Endothelial cell of umbilical vein (primary cell): ENCODE data around the gene SLC39A5.

ENCODE experiments used
- CTCF ChIP-seq, 2 donors: IDR thresholded peaks; 1 replicate in 1 of 2; 2 replicates in 1 of 2; pipeline ENCODE4 v1.5.1; 2011; ENCODE audit warnings: low read length in 2 of 2, mild to moderate bottlenecking in 2 of 2, moderate library complexity in 2 of 2, control low read depth in 1 of 2, inconsistent platforms in 1 of 2, low read depth in 1 of 2; ENCODE audit not compliant: insufficient read depth in 1 of 2; ENCODE audit errors: extremely low read depth in 1 of 2
- EZH2 ChIP-seq: IDR thresholded peaks from 2 replicates; pipeline ENCODE4 v1.6.1; 2012; ENCODE audit warnings: borderline replicate concordance, low read depth, mild to moderate bottlenecking, moderate library complexity, low read length, inconsistent platforms; ENCODE audit not compliant: severe bottlenecking
- MYC ChIP-seq: IDR thresholded peaks from one replicate; pipeline ENCODE4 v1.6.1; 2011; ENCODE audit warnings: mild to moderate bottlenecking, low read depth, low read length
- POLR2A ChIP-seq: IDR thresholded peaks from 2 replicates; pipeline ENCODE4 v1.6.1; 2012; ENCODE audit warnings: low read depth, mild to moderate bottlenecking, control low read depth, low read length
- POLR2AphosphoS5 ChIP-seq: IDR thresholded peaks from 2 replicates; pipeline ENCODE4 v1.6.1; 2012; ENCODE audit warnings: low read depth, mild to moderate bottlenecking, control low read depth, low read length, moderate library complexity; ENCODE audit not compliant: insufficient read depth

- TF ChIP-seq CTCF (IDR thresholded peaks at IDR 0.05; ENCODE audit: extremely low read depth in 1 of 2, insufficient read depth in 1 of 2, low read depth in 1 of 2, low read length in 2 of 2) (no peak), EZH2 (no peak), POLR2A (no peak), POLR2AphosphoS5 (no peak), MYC (no peak)
These were observed 25.8 kb downstream of the SLC39A5 start for GRCh38 chr12:56255671-56256070.
